BE2C (cell line): Measurements from ENCODE around the gene COX18.

ENCODE experiments used
- DNase-seq: peaks from one replicate; pipeline ENCODE4 v3.0.0-alpha.2; 2020
- H3K27me3 ChIP-seq: fragments of 250-450 bp; sonication (Bioruptor Pico); 2 replicates; pipeline ENCODE4 v1.5.1; 2020; ENCODE audit warnings: mild to moderate bottlenecking
- H3K36me3 ChIP-seq: fragments of 250-450 bp; sonication (Bioruptor Pico); 2 replicates; pipeline ENCODE4 v1.5.1; 2020; ENCODE audit warnings: mild to moderate bottlenecking
- H3K4me1 ChIP-seq: fragments of 250-450 bp; sonication (Bioruptor Pico); 2 replicates; pipeline ENCODE4 v1.5.1; 2020
- H3K4me3 ChIP-seq: 2 replicates; pipeline ENCODE4 v1.5.1; 2011; ENCODE audit warnings: low read depth, low read length
- H3K9me3 ChIP-seq: fragments of 250-450 bp; sonication (Bioruptor Pico); 2 replicates; pipeline ENCODE4 v1.5.1; 2020
- CTCF ChIP-seq: IDR thresholded peaks from 2 replicates; pipeline ENCODE4 v1.5.1; 2012; ENCODE audit warnings: mild to moderate bottlenecking, low read depth, low read length

Gene COX18

GRCh38 chr4:73006286-73006990, 63.1 kb downstream of the COX18 start:
- no peaks in the 10 kb centered on the region for H3K9me3 ChIP-seq
- TF ChIP-seq CTCF, result no peak
- H3K27me3 ChIP-seq, result no peaks in the 10 kb centered on the region; the same call in none of the 2 replicates
- no peaks in the 10 kb centered on the region for H3K36me3 ChIP-seq
- no peaks in the 10 kb centered on the region for H3K4me1 ChIP-seq
- no peak for DNase-seq
- no peak overlapping the region for H3K4me3 ChIP-seq

- Histone ChIP-seq H3K36me3 (no peaks in the 10 kb centered on the region), H3K9me3 (no peaks in the 10 kb centered on the region), H3K27me3 (no peaks in the 10 kb centered on the region; the same call in none of the 2 replicates), H3K4me1 (no peaks in the 10 kb centered on the region), H3K4me3 (no peak overlapping the region)
- no peak for TF ChIP-seq CTCF
- DNase-seq, result no peak
Observed at GRCh38 chr4:73005514-73005913, 64.0 kb downstream of the COX18 start.
